Sigmoid colon (tissue), 7 donors: ENCODE measurements around the gene PAX2. TPM values are rescaled to one million over a fixed set of nuclear protein-coding genes. Genes with fewer than 3 reads are reported as not detected.

Experiments
- DNase-seq: peaks from one replicate; pipeline ENCODE4 v3.0.0-alpha.2; 2019
- H3K27ac ChIP-seq, 4 donors: fragments of 200-600 bp; sonication (generic); one replicate each; pipeline ENCODE4 v1.5.1; 2016 to 2019; ENCODE audit warnings: mild to moderate bottlenecking in 1 of 4
- H3K27me3 ChIP-seq, 3 donors: fragments of 200-600 bp; sonication (generic); one replicate each; pipeline ENCODE4 v1.5.1; 2019; ENCODE audit warnings: mild to moderate bottlenecking in 1 of 3
- H3K36me3 ChIP-seq, 4 donors: fragments of 200-600 bp; sonication (generic); one replicate each; pipeline ENCODE4 v1.5.1; 2016 to 2019
- H3K4me1 ChIP-seq, 4 donors: fragments of 200-600 bp; sonication (generic); one replicate each; pipeline ENCODE4 v1.5.1; 2017 to 2019
- H3K4me3 ChIP-seq, 4 donors: fragments of 200-600 bp; sonication (generic); one replicate each; pipeline ENCODE4 v1.5.1; 2017 to 2019; ENCODE audit warnings: mild to moderate bottlenecking in 2 of 4, moderate library complexity in 1 of 4
- H3K9me3 ChIP-seq, 4 donors: fragments of 200-600 bp in 3 of 4; sonication (generic) in 3 of 4; one replicate each; pipeline versions ENCODE4 v1.5.1 to v1.6.1; 2013 to 2019
- CTCF ChIP-seq, 4 experiments: fragments of 450-650 bp in 3 of 4; fragments of 200-600 bp in 1 of 4; IDR thresholded peaks; one replicate each; pipeline ENCODE4 v1.5.1; 2016 to 2019; ENCODE audit warnings: antibody characterized with exemption in 4 of 4, mild to moderate bottlenecking in 3 of 4, moderate library complexity in 2 of 4
- EP300 ChIP-seq, 4 donors: sonication (generic); formaldehyde crosslinking; IDR thresholded peaks; one replicate each; pipeline ENCODE4 v1.6.1; 2017; ENCODE audit warnings: antibody characterized with exemption in 4 of 4
- POLR2A ChIP-seq, 2 donors: fragments of 450-650 bp; IDR thresholded peaks; one replicate each; pipeline ENCODE4 v1.6.1; 2016; ENCODE audit warnings: antibody characterized with exemption in 2 of 2, mild to moderate bottlenecking in 2 of 2, moderate library complexity in 2 of 2
- POLR2AphosphoS5 ChIP-seq, 4 donors: sonication (generic); formaldehyde crosslinking; IDR thresholded peaks; one replicate each; pipeline ENCODE4 v1.6.1; 2017; ENCODE audit warnings: antibody characterized with exemption in 4 of 4
- WGBS, 2 donors: extraction: QIAGEN DNeasy Blood & Tissue Kit; methylation state at CpG; one replicate each; pipeline ENCODE4 v1.1.7; 2013; 5-methylcytosine and 5-hydroxymethylcytosine counted together
- intact Hi-C: fragments of 100-400 bp; cut with DNase I; formaldehyde crosslinking; loops from one replicate; pipeline ENCODE4 v1.15.1; 2023
- polyA plus RNA-seq, 3 donors: library from polyadenylated mRNA; stranded (reverse); fragments of 200-250 nt; gene quantifications; one replicate each; pipeline ENCODE4 v1.2.3, GENCODE V29; 2013
- total RNA-seq, 4 donors: library from RNA; depleted of rRNA; stranded (reverse); fragments of >200 nt; gene quantifications; one replicate each; pipeline ENCODE4 v1.1.0, GENCODE V29; 2016
- donor health status: healthy with polysubstance abuse.
- donor health status: Bipolar disorder and iron deficiency.
- donor health status: healthy.

The PAX2 gene
- total and polyA plus RNA-seq, 7 donors = not detected

- TF ChIP-seq CTCF (IDR thresholded peaks at IDR 0.05) (no peak), EP300 (IDR thresholded peaks at IDR 0.05) (no peak), POLR2A (IDR thresholded peaks at IDR 0.05) (no peak), POLR2AphosphoS5 (IDR thresholded peaks at IDR 0.05) (no peak)
- H3K4me1 ChIP-seq = no peaks in the 10 kb centered on the region
- H3K9me3 ChIP-seq = no peaks in the 10 kb centered on the region
- H3K36me3 ChIP-seq = no peaks in the 10 kb centered on the region
- H3K4me3 ChIP-seq = no peak overlapping the region
- 93 to 97% methylated on average over 1 of the region's 1 CpG for WGBS, 2 donors
- intact Hi-C loops = no loop called here
- H3K27ac ChIP-seq = no peak overlapping the region
- DNase-seq = no peak
- H3K27me3 ChIP-seq = peaks cover 6 to 81% (median 48%) of the 10 kb centered on the region in 3 donors
Observed at GRCh38 chr10:100811261-100811660, 65.9 kb downstream of the PAX2 start.

GRCh38 chr10:100811752-100812750 lies 66.7 kb downstream of the PAX2 start:
- no peak overlapping the region for H3K4me3 ChIP-seq
- no peaks in the 10 kb centered on the region for H3K9me3 ChIP-seq
- H3K27ac ChIP-seq = no peak overlapping the region
- intact Hi-C loops = no loop called here
- 69 to 77% methylated on average over 16 of the region's 16 CpGs for WGBS, 2 donors
- H3K36me3 ChIP-seq = no peaks in the 10 kb centered on the region
- H3K4me1 ChIP-seq = no peaks in the 10 kb centered on the region
- H3K27me3 ChIP-seq = peaks cover 4 to 83% (median 48%) of the 10 kb centered on the region in 3 donors
- no peak for TF ChIP-seq POLR2AphosphoS5 (IDR thresholded peaks at IDR 0.05)
- no peak for TF ChIP-seq CTCF (IDR thresholded peaks at IDR 0.05)
- TF ChIP-seq EP300 (IDR thresholded peaks at IDR 0.05) = no peak
- no peak for TF ChIP-seq POLR2A (IDR thresholded peaks at IDR 0.05)
- no peak for DNase-seq

- Histone ChIP-seq H3K4me1 (no peaks in the 10 kb centered on the region), H3K27ac (no peak overlapping the region), H3K27me3 (peaks cover 3 to 83% (median 47%) of the 10 kb centered on the region in 3 donors), H3K4me3 (no peak overlapping the region), H3K9me3 (no peaks in the 10 kb centered on the region), H3K36me3 (no peaks in the 10 kb centered on the region)
- TF ChIP-seq POLR2AphosphoS5 (IDR thresholded peaks at IDR 0.05) = no peak
- TF ChIP-seq CTCF (IDR thresholded peaks at IDR 0.05) = no peak
- TF ChIP-seq EP300 (IDR thresholded peaks at IDR 0.05) = no peak
- no peak for TF ChIP-seq POLR2A (IDR thresholded peaks at IDR 0.05)
- no peak for DNase-seq
- WGBS, 2 donors = 55 to 78% methylated on average over 6 of the region's 6 CpGs
- intact Hi-C loops = no loop called here
Observed at GRCh38 chr10:100812978-100813377, 67.6 kb downstream of the PAX2 start.

- TF ChIP-seq POLR2A (IDR thresholded peaks at IDR 0.05) (no peak), POLR2AphosphoS5 (IDR thresholded peaks at IDR 0.05) (no peak), CTCF (IDR thresholded peaks at IDR 0.05) (no peak), EP300 (IDR thresholded peaks at IDR 0.05) (no peak)
- peaks cover 3 to 82% (median 42%) of the 10 kb centered on the region in 3 donors for H3K27me3 ChIP-seq
- 17 to 19% methylated on average over 3 of the region's 3 CpGs for WGBS, 2 donors
- intact Hi-C loops = no loop called here
- H3K4me1 ChIP-seq = no peaks in the 10 kb centered on the region
- no peak overlapping the region for H3K27ac ChIP-seq
- H3K9me3 ChIP-seq = no peaks in the 10 kb centered on the region
- DNase-seq = no peak
- H3K36me3 ChIP-seq = no peaks in the 10 kb centered on the region
- H3K4me3 ChIP-seq = no peak overlapping the region
Observed at GRCh38 chr10:100814751-100815474, 69.5 kb downstream of the PAX2 start.
